OCI-LY1 (cell line): ENCODE data around the gene STK32B.
A peak's percentile ranks its signal among the peaks of the same experiment; 100 is the strongest.

Experiments used
- H2AFZ ChIP-seq: fragments of 200-600 bp; sonication (generic), shearing (Covaris generic); 2 replicates; pipeline ENCODE4 v1.6.0; 2014; ENCODE audit warnings: antibody characterized with exemption, mild to moderate bottlenecking, low read length
- H3F3A ChIP-seq: fragments of 200-600 bp; sonication (generic), shearing (Covaris generic); 2 replicates; pipeline ENCODE4 v1.6.0; 2014; ENCODE audit warnings: mild to moderate bottlenecking, antibody characterized with exemption, low read length, moderate library complexity; ENCODE audit not compliant: insufficient read depth
- H3K27ac ChIP-seq: fragments of 200-600 bp; sonication (generic); 2 replicates; pipeline ENCODE4 v1.5.1; 2014; ENCODE audit warnings: low read length, mixed run types, mild to moderate bottlenecking, low read depth; ENCODE audit not compliant: poor library complexity, severe bottlenecking
- H3K27me3 ChIP-seq: fragments of 200-600 bp; sonication (generic); 2 replicates; pipeline ENCODE4 v1.6.0; 2014; ENCODE audit warnings: antibody characterized with exemption, mild to moderate bottlenecking, low read length, moderate library complexity; ENCODE audit not compliant: insufficient read depth
- H3K36me3 ChIP-seq: fragments of 200-600 bp; sonication (generic); 2 replicates; pipeline ENCODE4 v1.6.1; 2014; ENCODE audit warnings: mild to moderate bottlenecking, antibody characterized with exemption, low read length, moderate library complexity, mixed read lengths; ENCODE audit not compliant: insufficient read depth
- H3K4me1 ChIP-seq: fragments of 200-600 bp; sonication (generic); 2 replicates; pipeline ENCODE4 v1.5.1; 2014; ENCODE audit warnings: mild to moderate bottlenecking, low read length, moderate library complexity; ENCODE audit not compliant: insufficient read depth, severe bottlenecking
- H3K4me2 ChIP-seq: fragments of 200-600 bp; sonication (generic), shearing (Covaris generic); 2 replicates; pipeline ENCODE4 v1.6.1; 2014; ENCODE audit warnings: low read length
- H3K4me3 ChIP-seq: fragments of 200-600 bp; sonication (generic); 2 replicates; pipeline ENCODE4 v1.5.1; 2014; ENCODE audit warnings: low read length, low read depth, mild to moderate bottlenecking, mixed read lengths; ENCODE audit not compliant: poor library complexity, severe bottlenecking
- H3K79me2 ChIP-seq: fragments of 200-600 bp; shearing (Covaris generic); 2 replicates; pipeline ENCODE4 v1.6.1; 2016; ENCODE audit warnings: mixed run types, low read length, mixed read lengths; ENCODE audit not compliant: insufficient read depth
- H3K9ac ChIP-seq: fragments of 200-600 bp; sonication (generic), shearing (Covaris generic); 2 replicates; pipeline ENCODE4 v1.6.1; 2014; ENCODE audit warnings: mild to moderate bottlenecking, low read length, mixed read lengths
- H3K9me2 ChIP-seq: fragments of 200-600 bp; sonication (generic), shearing (Covaris generic); 2 replicates; pipeline ENCODE4 v1.6.1; 2014; ENCODE audit warnings: low read depth, mild to moderate bottlenecking, low read length, mixed read lengths
- H3K9me3 ChIP-seq: fragments of 200-600 bp; shearing (Covaris generic); 2 replicates; pipeline ENCODE4 v1.6.1; 2014; ENCODE audit warnings: low read length, mixed read lengths
- H4K20me1 ChIP-seq: fragments of 200-600 bp; sonication (generic), shearing (Covaris generic); 2 replicates; pipeline ENCODE4 v1.6.0; 2016; ENCODE audit warnings: mild to moderate bottlenecking, low read length; ENCODE audit not compliant: insufficient read depth
- CTCF ChIP-seq: fragments of 200-600 bp; sonication (generic), shearing (Covaris generic); IDR thresholded peaks from 2 replicates; pipeline ENCODE4 v1.5.1; 2017; ENCODE audit warnings: mild to moderate bottlenecking, antibody characterized with exemption, low read length, moderate library complexity, mixed read lengths
- EZH2 ChIP-seq: fragments of 200-600 bp; sonication (generic), shearing (Covaris generic); IDR thresholded peaks from 2 replicates; pipeline ENCODE4 v1.8.0; 2017; ENCODE audit warnings: borderline replicate concordance, mixed run types, mild to moderate bottlenecking, antibody characterized with exemption, low read length, moderate library complexity, mixed read lengths

Gene STK32B

GRCh38 chr4:5048721-5049120 lies 2.6 kb upstream of the STK32B start:
- Histone ChIP-seq H3K9me3 (no peaks in the 10 kb centered on the region), H3K4me1 (no peaks in the 10 kb centered on the region), H3K27me3 (no peaks in the 10 kb centered on the region), H3K4me3 (no peak overlapping the region), H3K27ac (no peak overlapping the region), H2AFZ (no peak overlapping the region), H3K4me2 (no peak overlapping the region), H3F3A (no peaks in the 10 kb centered on the region), H3K9me2 (no peaks in the 10 kb centered on the region), H3K36me3 (no peaks in the 10 kb centered on the region), H4K20me1 (no peaks in the 10 kb centered on the region), H3K9ac (no peak overlapping the region), H3K79me2 (no peaks in the 10 kb centered on the region)
- TF ChIP-seq EZH2 (no peak), CTCF (no peak)

GRCh38 chr4:5050520-5051277 lies 581 bp upstream of the STK32B start:
- Histone ChIP-seq H3K9me3 (no peaks in the 10 kb centered on the region), H3K27me3 (no peaks in the 10 kb centered on the region), H3K4me1 (peaks cover 15% of the 10 kb centered on the region), H3F3A (no peaks in the 10 kb centered on the region), H3K4me3 (no peak overlapping the region), H2AFZ (no peak overlapping the region), H3K27ac (no peak overlapping the region), H3K9me2 (no peaks in the 10 kb centered on the region), H3K4me2 (no peak overlapping the region), H3K79me2 (no peaks in the 10 kb centered on the region), H3K36me3 (no peaks in the 10 kb centered on the region), H3K9ac (no peak overlapping the region), H4K20me1 (no peaks in the 10 kb centered on the region)
- TF ChIP-seq CTCF: peak; percentile 38; the same call in 1 of the 2 replicates
- no peak for TF ChIP-seq EZH2

GRCh38 chr4:5052204-5052702 lies 973 bp downstream of the STK32B start:
- Histone ChIP-seq H3K4me3 (no peak overlapping the region), H3K36me3 (no peaks in the 10 kb centered on the region), H3K9me2 (no peaks in the 10 kb centered on the region), H3K4me2 (no peak overlapping the region), H3K9ac (no peak overlapping the region), H3K27ac (no peak overlapping the region), H3K27me3 (no peaks in the 10 kb centered on the region), H4K20me1 (no peaks in the 10 kb centered on the region), H3K9me3 (no peaks in the 10 kb centered on the region), H3F3A (no peaks in the 10 kb centered on the region), H3K79me2 (no peaks in the 10 kb centered on the region), H3K4me1 (peaks cover 15% of the 10 kb centered on the region), H2AFZ (no peak overlapping the region)
- TF ChIP-seq CTCF (no peak), EZH2 (no peak)
